H1 (cell line): ENCODE data around the gene MEGF11. TPM values are rescaled to one million over a fixed set of nuclear protein-coding genes. Genes with fewer than 3 reads are reported as not detected.
A peak's percentile ranks its signal among the peaks of the same experiment; 100 is the strongest.

Source experiments
- CTCF ChIA-PET: fragments of 300-600 bp; sonication (Branson Sonifier 250); formaldehyde crosslinking; loops from one replicate; lab custom pipeline; 2021; ENCODE audit not compliant: partially characterized antibody; lab: Charles Lee
- POLR2A ChIA-PET: fragments of 300-600 bp; sonication (Branson Sonifier 250); formaldehyde crosslinking; loops from one replicate; lab custom pipeline; 2021; ENCODE audit warnings: inconsistent platforms; ENCODE audit not compliant: partially characterized antibody; lab: Charles Lee
- DNase-seq, 2 experiments: peaks; one replicate each; pipeline versions ENCODE4 v3.0.0 to v3.0.0-alpha.2; 2010 to 2022; ENCODE audit warnings: low spot score in 2 of 2, low read depth in 1 of 2, mixed read lengths in 1 of 2
- FAIRE-seq: peaks from 2 replicates; lab custom pipeline; 2011; peaks lifted over from hg19 to GRCh38; lab: Jason Lieb, UNC
- H2AFZ ChIP-seq: 2 replicates; pipeline ENCODE4 v1.8.1; 2012; ENCODE audit warnings: low read length, inconsistent platforms
- H2AK5ac ChIP-seq: 2 replicates; pipeline ENCODE4 v1.6.1; 2013; ENCODE audit warnings: low read depth, low read length
- H2BK120ac ChIP-seq: replicated peaks from 2 replicates; pipeline ENCODE3; 2013; ENCODE audit warnings: low read depth, low read length, inconsistent platforms
- H2BK12ac ChIP-seq: 2 replicates; pipeline ENCODE4 v1.6.1; 2013; ENCODE audit warnings: low read depth, low read length
- H2BK15ac ChIP-seq: 2 replicates; pipeline ENCODE4 v1.6.1; 2013; ENCODE audit warnings: low read length
- H2BK20ac ChIP-seq: 2 replicates; pipeline ENCODE4 v1.6.1; 2013; ENCODE audit warnings: low read length
- H2BK5ac ChIP-seq: 2 replicates; pipeline ENCODE4 v1.6.1; 2013; ENCODE audit warnings: low read depth, low read length
- H3K14ac ChIP-seq: 2 replicates; pipeline ENCODE4 v1.6.1; 2013; ENCODE audit warnings: inconsistent platforms; ENCODE audit not compliant: insufficient read length
- H3K18ac ChIP-seq: 2 replicates; pipeline ENCODE4 v1.6.1; 2013; ENCODE audit warnings: low read length; ENCODE audit errors: extremely low read depth
- H3K23ac ChIP-seq: 2 replicates; pipeline ENCODE4 v1.6.1; 2013; ENCODE audit warnings: inconsistent platforms; ENCODE audit not compliant: insufficient read length
- H3K23me2 ChIP-seq: 2 replicates; pipeline ENCODE4 v1.6.1; 2013; ENCODE audit warnings: low read depth, low read length
- H3K27ac ChIP-seq: 2 replicates; pipeline ENCODE4 v1.6.1; 2011; ENCODE audit warnings: low read depth, low read length, inconsistent platforms
- H3K27me3 ChIP-seq, 4 experiments: replicated peaks in 1 of 4; 1 replicate in 1 of 4; 2 replicates in 3 of 4; pipeline versions ENCODE4 v1.6.1 to v1.8.1; 2011 to 2013; ENCODE audit warnings: low read length in 3 of 4, mild to moderate bottlenecking in 3 of 4, inconsistent platforms in 2 of 4, mixed read lengths in 2 of 4, moderate library complexity in 1 of 4; ENCODE audit not compliant: control insufficient read depth in 3 of 4, insufficient read depth in 3 of 4; ENCODE audit errors: extremely low read depth in 1 of 4
- H3K36me3 ChIP-seq, 4 experiments: 2 replicates each; pipeline versions ENCODE4 v1.6.1 to v1.8.1; 2011 to 2013; ENCODE audit warnings: mild to moderate bottlenecking in 4 of 4, low read length in 3 of 4, moderate library complexity in 2 of 4, control low read depth in 1 of 4, inconsistent platforms in 1 of 4; ENCODE audit not compliant: insufficient read depth in 4 of 4, control insufficient read depth in 2 of 4
- H3K4ac ChIP-seq: replicated peaks from 2 replicates; pipeline ENCODE3; 2013; ENCODE audit warnings: low read length, low read depth, mixed read lengths, inconsistent platforms; ENCODE audit not compliant: insufficient read length
- H3K4me1 ChIP-seq, 4 experiments: replicated peaks in 1 of 4; 1 replicate in 1 of 4; 2 replicates in 3 of 4; pipeline versions ENCODE4 v1.6.1 to v1.8.1; 2011 to 2013; ENCODE audit warnings: low read length in 3 of 4, inconsistent platforms in 2 of 4, mixed read lengths in 1 of 4; ENCODE audit not compliant: insufficient read depth in 4 of 4, control insufficient read depth in 3 of 4
- H3K4me2 ChIP-seq, 2 experiments: 2 replicates each; pipeline versions ENCODE4 v1.6.1 to v1.8.1; 2011 to 2013; ENCODE audit warnings: low read depth in 2 of 2, low read length in 2 of 2, control low read depth in 1 of 2, inconsistent platforms in 1 of 2, mild to moderate bottlenecking in 1 of 2; ENCODE audit not compliant: insufficient read depth in 1 of 2
- H3K4me3 ChIP-seq, 4 experiments: fragments of 200-600, 300-600 bp in 1 of 4; sonication (generic), shearing (Covaris generic), sonication (Bioruptor Twin) in 1 of 4; 2 replicates each; pipeline versions ENCODE4 v1.5.1 to v1.8.1; 2011 to 2016; ENCODE audit warnings: low read length in 4 of 4, low read depth in 3 of 4, control low read depth in 2 of 4, inconsistent platforms in 2 of 4, mild to moderate bottlenecking in 2 of 4, mixed read lengths in 1 of 4, moderate library complexity in 1 of 4; ENCODE audit not compliant: insufficient read depth in 2 of 4; ENCODE audit errors: extremely low read depth in 1 of 4
- H3K56ac ChIP-seq: replicated peaks from 2 replicates; pipeline ENCODE3; 2013; ENCODE audit warnings: low read depth, mild to moderate bottlenecking, mixed read lengths, low read length, inconsistent platforms; ENCODE audit not compliant: insufficient read length
- H3K79me1 ChIP-seq: 2 replicates; pipeline ENCODE4 v1.6.1; 2013; ENCODE audit warnings: low read depth, low read length, control low read depth
- H3K79me2 ChIP-seq, 2 experiments: 2 replicates each; pipeline versions ENCODE4 v1.6.1 to v1.8.1; 2012 to 2013; ENCODE audit warnings: low read length in 2 of 2, mild to moderate bottlenecking in 2 of 2, inconsistent platforms in 1 of 2; ENCODE audit not compliant: insufficient read depth in 2 of 2, control insufficient read depth in 1 of 2
- H3K9ac ChIP-seq, 4 experiments: replicated peaks in 1 of 4; 1 replicate in 1 of 4; 2 replicates in 3 of 4; pipeline versions ENCODE4 v1.6.1 to v1.8.1; 2011 to 2013; ENCODE audit warnings: low read depth in 3 of 4, low read length in 3 of 4, control low read depth in 2 of 4, mild to moderate bottlenecking in 2 of 4, moderate library complexity in 2 of 4, inconsistent platforms in 1 of 4; ENCODE audit errors: extremely low read depth in 1 of 4
- H3K9me3 ChIP-seq, 2 experiments: 2 replicates each; pipeline versions ENCODE4 v1.6.1 to v1.8.1; 2012 to 2013; ENCODE audit warnings: mild to moderate bottlenecking in 2 of 2, moderate library complexity in 2 of 2, control low read depth in 1 of 2, inconsistent platforms in 1 of 2, low read depth in 1 of 2, low read length in 1 of 2, mixed read lengths in 1 of 2; ENCODE audit not compliant: insufficient read depth in 2 of 2
- H4K20me1 ChIP-seq, 2 experiments: replicated peaks in 1 of 2; 2 replicates each; pipeline versions ENCODE3 to v1.8.1; 2011 to 2013; ENCODE audit warnings: inconsistent platforms in 2 of 2, low read length in 2 of 2, mild to moderate bottlenecking in 1 of 2; ENCODE audit not compliant: insufficient read depth in 2 of 2, control insufficient read depth in 1 of 2
- H4K5ac ChIP-seq: 2 replicates; pipeline ENCODE4 v1.6.1; 2013; ENCODE audit warnings: low read length, low read depth, mixed read lengths, inconsistent platforms; ENCODE audit not compliant: insufficient read length
- H4K8ac ChIP-seq: 2 replicates; pipeline ENCODE4 v1.8.0; 2013; ENCODE audit warnings: mild to moderate bottlenecking, moderate library complexity, low read length, inconsistent platforms; ENCODE audit not compliant: insufficient read depth; ENCODE audit errors: extremely low read depth
- H4K91ac ChIP-seq: replicated peaks from 2 replicates; pipeline ENCODE3; 2013; ENCODE audit warnings: low read length, mixed read lengths, inconsistent platforms; ENCODE audit not compliant: insufficient read length
- CHD2 ChIP-seq: IDR thresholded peaks from 2 replicates; pipeline ENCODE4 v1.6.1; 2012; ENCODE audit warnings: low read length, improper control_type of control experiment
- JUND ChIP-seq: IDR thresholded peaks from 2 replicates; pipeline ENCODE4 v1.6.1; 2011; ENCODE audit warnings: mild to moderate bottlenecking, improper control_type of control experiment, low read length
- WGBS, 2 experiments: shearing (Covaris generic) in 1 of 2; methylation state at CpG; one replicate each; pipeline versions ENCODE4 v1.1.6 to v1.1.7; 2013 to 2015; ENCODE audit warnings: low lambda C conversion rate in 2 of 2, mixed read lengths in 2 of 2, inconsistent platforms in 1 of 2, low coverage in 1 of 2, missing lambda C conversion rate in 1 of 2; ENCODE audit not compliant: insufficient replicate concordance in 2 of 2, insufficient coverage in 1 of 2, insufficient read length in 1 of 2; ENCODE audit errors: extremely low coverage in 1 of 2, missing lambda C conversion rate in 1 of 2; 5-methylcytosine and 5-hydroxymethylcytosine counted together
- polyA plus RNA-seq, 7 experiments: library from polyadenylated mRNA; depleted of rRNA in 3 of 7; stranded (reverse) in 5 of 7; unstranded in 2 of 7; fragments of >200 nt in 5 of 7; fragments of 200-250 nt in 2 of 7; gene quantifications; 1 replicate in 5 of 7; 2 replicates in 1 of 7; 4 replicates in 1 of 7; pipeline versions ENCODE4 v1.2.1 to v1.2.3, GENCODE V29; 2011 to 2013; ENCODE audit warnings: missing spikeins in 2 of 7, mixed read lengths in 2 of 7
- total RNA-seq: library from RNA; stranded (reverse); fragmentation: NEBNext Ultra II Directional; extraction: Animal tissue kit (Norgen Biotek cat#: 25700); gene quantifications from 2 replicates; pipeline ENCODE4 v1.2.1, GENCODE V29; 2021

Gene MEGF11
- total and polyA plus RNA-seq, 2 of the 8 experiments (the other 6 are each of a cell fraction or from before 2014, with no cell fraction given) = 4.4 to 4.8 TPM

GRCh38 chr15:66128116-66128680, 125.4 kb downstream of the MEGF11 start:
- no peak overlapping the region for H2AK5ac ChIP-seq
- H3K27me3 ChIP-seq = peaks cover 0 to 5% (median 0%) of the 10 kb centered on the region in 4 experiments; a peak in 3 of 7 replicates
- no peaks in the 10 kb centered on the region for H3K36me3 ChIP-seq
- H3K23me2 ChIP-seq = no peaks in the 10 kb centered on the region
- H3K4ac ChIP-seq = no peak overlapping the region
- FAIRE-seq (no peak), DNase-seq (no peak)
- H4K20me1 ChIP-seq = peaks cover 0 to 1% of the 10 kb centered on the region in 2 experiments
- no peaks in the 10 kb centered on the region for H3K79me2 ChIP-seq
- no peak overlapping the region for H4K91ac ChIP-seq
- H2BK15ac ChIP-seq = peak overlapping the region; percentile 35; the same call in 1 of the 2 replicates
- peaks cover 0 to 7% (median 4%) of the 10 kb centered on the region in 4 experiments; a peak in 5 of 7 replicates for H3K4me1 ChIP-seq
- H3K9me3 ChIP-seq = no peaks in the 10 kb centered on the region
- H4K8ac ChIP-seq = no peak overlapping the region; the same call in 1 of the 2 replicates
- no peak overlapping the region for H3K23ac ChIP-seq
- WGBS, 2 experiments = 86% methylated on average over 8 of the region's 8 CpGs; no CpG with 5 or more reads in 1 of the 2 experiments
- no peak overlapping the region for H2BK12ac ChIP-seq
- TF ChIP-seq JUND (no peak), CHD2 (no peak)
- no peak overlapping the region for H2BK20ac ChIP-seq
- H3K56ac ChIP-seq = no peak overlapping the region
- no peak overlapping the region for H3K4me3 ChIP-seq
- H3K4me2 ChIP-seq = no peak overlapping the region
- peak overlapping the region; percentile 73; the same call in 1 of the 2 replicates for H2BK5ac ChIP-seq
- H2AFZ ChIP-seq = no peak overlapping the region
- ChIA-PET CTCF (interaction anchor here (0.9 to 1.1 kb wide), 3 partner anchors 16 to 47 kb away, joined by 3 to 4 read pairs (median 3); no protein-coding TSS in a partner anchor), POLR2A (no interaction called here)
- H3K79me1 ChIP-seq = no peaks in the 10 kb centered on the region
- no peak overlapping the region for H4K5ac ChIP-seq
- no peak overlapping the region for H2BK120ac ChIP-seq
- no peak overlapping the region for H3K18ac ChIP-seq
- no peak overlapping the region for H3K14ac ChIP-seq
- no peak overlapping the region for H3K27ac ChIP-seq
- no peak overlapping the region for H3K9ac ChIP-seq
